Measurements from ENCODE around the gene ERC2.

DNA sequence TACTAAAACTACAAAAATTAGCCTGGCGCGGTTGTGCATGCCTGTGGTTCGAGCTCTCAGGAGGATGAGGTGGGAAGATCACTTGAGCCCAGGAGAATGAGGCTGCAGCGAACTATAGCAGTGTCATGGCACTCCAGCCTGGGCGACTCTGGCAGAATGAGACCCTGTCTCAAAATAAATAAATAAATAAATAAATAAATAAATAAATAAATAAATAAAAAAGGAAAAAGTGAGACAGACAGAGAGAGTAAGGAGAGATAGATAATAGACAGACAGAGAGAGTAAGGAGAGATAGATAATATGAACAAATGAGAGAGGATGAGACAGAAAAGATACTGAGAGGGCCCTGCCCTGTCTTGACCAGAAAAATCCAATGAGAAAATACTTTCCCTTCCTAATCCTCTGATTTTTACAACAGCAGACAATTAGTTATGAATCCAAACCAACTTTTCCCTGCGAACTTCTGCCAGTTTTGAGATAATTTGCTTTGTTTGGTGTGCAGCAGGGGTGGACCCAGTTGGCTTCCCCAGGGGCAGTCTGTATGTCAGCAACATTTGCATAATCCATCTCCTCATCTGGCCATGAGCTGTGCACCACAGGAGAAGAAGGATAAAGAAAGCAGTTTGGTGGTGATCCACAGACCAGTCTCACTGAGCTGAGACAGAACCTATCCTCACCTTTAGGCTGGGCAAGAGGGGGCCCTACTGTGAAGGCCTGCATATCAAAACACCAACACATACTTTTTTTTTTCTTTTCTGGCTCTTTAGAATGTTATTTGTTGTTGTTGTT, 692.7 kb downstream of the ERC2 start:
- TF ChIP-seq CTCF (IDR thresholded peaks at IDR 0.05) (no peak), POLR2A (IDR thresholded peaks at IDR 0.05) (no peak)

Data from heart left ventricle (tissue), 13 donors.